ENCODE measurements around the gene UFM1.
"Not testable (repeated sequence)": the region's sequence is repeated elsewhere in the genome, so short reads cannot be mapped to it uniquely, and the experiment has no call there.

Gene UFM1

GRCh38 chr13:38363746-38364145 is 14.1 kb downstream of the UFM1 start:
- DNase-seq (ENCODE audit: low read depth in 2 of 3, low spot score in 2 of 3), result not testable (repeated sequence)

DNA sequence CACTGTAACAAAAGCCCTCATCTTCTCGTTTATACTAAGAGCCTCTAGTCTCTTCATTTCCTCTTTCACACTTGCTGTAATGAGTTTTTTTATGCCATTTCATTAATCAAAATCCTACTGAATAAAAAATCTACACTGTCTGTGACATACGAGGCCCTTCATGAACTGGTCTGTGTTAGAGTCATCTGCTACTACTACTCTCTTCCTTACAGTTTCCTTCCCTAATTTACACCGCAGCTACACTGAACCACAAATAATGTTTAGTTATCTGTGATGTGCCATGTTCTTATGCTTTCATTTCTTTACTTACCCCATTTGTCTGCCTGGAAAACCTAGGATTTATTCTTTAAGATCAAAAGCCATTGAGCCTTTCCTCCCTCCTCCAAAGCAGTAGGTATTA is 16.0 kb downstream of the UFM1 start:
- no peak for DNase-seq (ENCODE audit: low read depth in 2 of 3, low spot score in 2 of 3)

DNA sequence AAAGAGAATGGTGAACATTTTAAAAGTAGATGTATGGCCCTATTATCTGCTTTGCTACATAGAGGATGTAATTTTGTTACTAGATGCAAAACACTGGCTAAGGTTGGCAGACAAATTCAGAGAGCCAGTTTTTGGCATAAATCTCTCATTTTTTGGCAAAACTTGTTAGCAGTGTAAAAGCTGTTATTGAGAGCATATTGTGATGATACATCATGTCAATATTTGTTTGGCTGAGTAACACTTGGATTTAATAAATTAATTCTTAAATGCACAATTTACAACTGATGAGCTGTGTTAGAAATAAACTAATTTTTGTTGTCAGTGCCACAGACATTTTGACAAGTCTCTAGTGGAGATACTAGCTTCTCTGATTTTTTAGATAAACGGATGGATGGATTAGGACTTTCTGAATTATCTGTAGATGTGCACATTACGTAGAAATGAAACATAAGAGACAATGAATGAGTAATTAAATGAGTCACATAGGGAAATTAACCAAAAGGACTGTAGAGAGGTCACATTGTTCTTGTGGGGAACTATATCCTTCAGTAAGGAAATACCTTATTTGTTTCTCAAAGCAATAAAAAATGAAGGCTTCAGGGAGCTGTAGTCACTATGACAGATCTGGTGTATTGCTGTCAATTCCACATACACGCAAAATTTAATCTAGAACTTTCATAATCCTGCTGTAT is 17.4 kb downstream of the UFM1 start:
- DNase-seq (ENCODE audit: low read depth in 2 of 3, low spot score in 2 of 3), result no peak

GRCh38 chr13:38369058-38369457 is 19.4 kb downstream of the UFM1 start:
- DNase-seq (ENCODE audit: low read depth in 2 of 3, low spot score in 2 of 3), result no peak

DNA sequence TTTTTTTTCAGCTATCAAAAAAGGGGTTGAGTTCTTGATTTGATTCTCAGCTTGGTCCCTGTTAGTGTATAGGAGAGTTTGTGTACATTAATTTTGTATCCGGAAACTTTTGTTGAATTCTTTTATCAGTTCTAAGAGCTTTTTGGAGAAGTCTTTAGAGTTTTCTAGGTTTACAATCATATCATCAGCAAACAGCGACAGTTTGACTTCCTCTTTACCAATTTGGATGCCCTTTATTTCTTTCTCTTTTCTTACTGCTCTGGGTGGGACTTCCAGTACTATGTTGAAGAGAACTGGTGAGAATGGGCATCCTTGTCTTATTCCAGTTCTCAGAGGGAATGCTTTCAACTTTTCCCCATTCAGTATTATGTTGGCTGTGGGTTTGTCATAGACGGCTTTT is 20.4 kb downstream of the UFM1 start:
- not testable (repeated sequence) for DNase-seq (ENCODE audit: low read depth in 2 of 3, low spot score in 2 of 3)

GRCh38 chr13:38372820-38373383 is 23.3 kb downstream of the UFM1 start:
- DNase-seq (ENCODE audit: low read depth in 2 of 3, low spot score in 2 of 3), result no peak

DNA sequence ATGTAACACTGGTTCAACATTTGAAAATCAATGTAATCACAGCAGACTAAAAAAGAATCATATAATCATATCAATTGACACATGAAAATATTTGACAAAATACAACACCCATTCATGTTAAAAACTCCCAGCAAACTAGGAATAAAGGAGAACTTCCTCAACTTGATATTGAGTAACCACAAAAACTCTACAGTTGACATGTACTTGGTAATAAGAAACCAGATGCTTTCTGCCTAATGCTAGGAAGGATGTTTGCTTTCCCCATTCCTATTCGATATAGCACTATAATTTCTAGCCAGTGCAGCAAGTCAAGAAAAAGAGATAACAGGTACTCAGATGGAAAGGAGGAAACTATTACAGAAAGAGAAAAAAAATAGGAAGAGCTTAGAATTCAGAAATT is 26.9 kb downstream of the UFM1 start:
- DNase-seq (ENCODE audit: low read depth in 2 of 3, low spot score in 2 of 3), result no peak

DNA sequence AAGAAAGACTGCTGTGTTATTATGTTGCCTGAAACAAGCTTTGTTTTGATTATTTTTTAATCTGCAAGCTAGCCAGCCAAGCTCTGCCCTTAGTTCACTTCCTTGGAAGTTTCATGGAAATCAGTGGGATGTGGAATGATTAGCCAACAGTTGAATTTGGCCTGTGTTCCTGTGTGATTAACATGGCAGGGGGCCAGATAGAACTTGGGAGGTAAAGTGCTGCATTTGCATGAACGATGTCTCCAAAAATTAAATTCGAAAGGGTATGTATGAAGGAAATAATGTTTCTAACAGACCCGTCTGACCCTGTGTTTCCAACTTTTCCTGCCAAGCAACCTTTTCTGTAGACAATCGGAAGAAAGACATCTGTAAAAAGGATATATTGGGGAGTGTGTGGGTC is 32.2 kb downstream of the UFM1 start:
- no peak for DNase-seq (ENCODE audit: low read depth in 2 of 3, low spot score in 2 of 3)

GRCh38 chr13:38382946-38383345 is 33.3 kb downstream of the UFM1 start:
- DNase-seq (ENCODE audit: low read depth in 2 of 3, low spot score in 2 of 3), result no peak

DNA sequence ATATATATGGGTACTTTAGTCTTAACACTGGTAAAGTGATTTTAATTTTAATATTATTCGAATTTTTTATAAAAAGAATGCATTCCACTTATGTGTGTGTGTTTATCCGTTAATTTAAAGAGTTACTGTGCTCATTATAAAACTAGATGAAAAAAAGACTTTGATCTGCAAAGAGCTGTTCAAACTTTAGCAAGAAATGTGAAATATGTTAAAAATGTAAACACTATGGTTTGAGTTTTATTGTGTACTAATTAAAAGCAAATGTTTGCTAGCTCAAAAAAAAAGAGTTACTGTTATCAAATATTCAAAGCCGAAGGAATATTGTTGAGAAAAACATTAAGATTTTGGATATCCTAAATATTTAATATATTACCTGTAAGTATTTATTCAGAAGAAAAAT is 34.5 kb downstream of the UFM1 start:
- no peak for DNase-seq (ENCODE audit: low read depth in 2 of 3, low spot score in 2 of 3)

- DNase-seq (ENCODE audit: low read depth in 2 of 3, low spot score in 2 of 3), result no peak
These were observed 35.7 kb downstream of the UFM1 start for GRCh38 chr13:38385153-38385891.

- DNase-seq (ENCODE audit: low read depth in 2 of 3, low spot score in 2 of 3), result no peak
These were observed 36.8 kb downstream of the UFM1 start for GRCh38 chr13:38386421-38386820.

DNA sequence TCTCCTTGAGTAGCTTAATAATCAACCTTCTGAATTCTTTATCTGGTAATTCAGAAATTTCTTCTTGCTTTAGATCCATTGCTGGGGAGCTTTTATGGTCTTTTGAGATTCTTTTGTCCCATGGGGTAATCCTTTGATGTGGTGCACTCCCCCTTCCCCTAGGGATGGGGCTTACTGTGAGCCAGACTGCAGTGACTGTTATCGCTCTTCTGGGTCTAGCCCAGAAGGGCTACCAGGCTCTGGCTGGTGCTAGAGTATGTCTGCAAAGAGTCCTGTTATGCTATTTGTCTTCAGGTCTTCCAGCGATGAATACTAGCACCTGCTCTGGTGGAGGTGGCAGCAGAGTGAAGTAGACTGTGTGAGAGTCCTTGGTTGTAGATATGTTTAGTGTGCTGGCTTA is 41.7 kb downstream of the UFM1 start:
- DNase-seq (ENCODE audit: low read depth in 2 of 3, low spot score in 2 of 3), result no peak

GRCh38 chr13:38394777-38395496 is 45.3 kb downstream of the UFM1 start:
- DNase-seq (ENCODE audit: low read depth in 2 of 3, low spot score in 2 of 3), result no peak

DNA sequence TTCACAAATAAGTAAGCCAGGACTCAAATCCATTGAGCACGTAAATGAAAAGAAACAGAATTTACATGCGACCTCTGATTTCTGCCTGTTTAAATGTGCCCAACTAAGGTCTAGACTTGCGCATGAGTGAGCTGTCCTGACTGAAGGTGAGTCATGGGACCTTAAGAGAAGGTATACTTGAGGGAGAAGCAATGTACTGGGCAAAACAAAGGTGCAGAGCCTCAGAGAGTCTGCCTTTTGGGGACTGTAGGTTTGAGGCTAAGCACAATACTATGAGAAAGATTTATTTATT is 45.8 kb downstream of the UFM1 start:
- no peak for DNase-seq (ENCODE audit: low read depth in 2 of 3, low spot score in 2 of 3)

- no peak for DNase-seq (ENCODE audit: low read depth in 2 of 3, low spot score in 2 of 3)
These were observed 49.3 kb downstream of the UFM1 start for GRCh38 chr13:38398711-38399493.

DNA sequence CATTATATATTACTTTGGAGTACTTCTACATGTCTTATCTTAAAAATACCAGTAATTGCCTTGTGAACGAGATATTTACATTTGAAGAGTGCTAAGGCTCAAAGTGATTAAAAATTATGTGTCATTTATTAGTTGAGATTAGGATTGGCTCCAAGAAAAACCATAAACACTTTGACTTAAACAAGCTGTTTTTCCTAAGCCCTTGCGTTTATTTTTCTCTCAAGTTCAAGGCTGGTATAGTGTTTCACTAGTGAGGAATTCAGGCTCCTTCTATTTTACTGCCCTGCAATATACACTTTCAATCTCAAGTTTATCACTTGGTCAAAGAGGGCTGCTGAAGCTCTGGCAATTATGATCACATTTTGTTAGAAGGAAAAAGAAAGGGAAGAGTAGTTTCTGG is 49.9 kb downstream of the UFM1 start:
- DNase-seq (ENCODE audit: low read depth in 2 of 3, low spot score in 2 of 3), result no peak

- DNase-seq (ENCODE audit: low read depth in 2 of 3, low spot score in 2 of 3), result no peak
These were observed 51.6 kb downstream of the UFM1 start for GRCh38 chr13:38401276-38401675.

DNA sequence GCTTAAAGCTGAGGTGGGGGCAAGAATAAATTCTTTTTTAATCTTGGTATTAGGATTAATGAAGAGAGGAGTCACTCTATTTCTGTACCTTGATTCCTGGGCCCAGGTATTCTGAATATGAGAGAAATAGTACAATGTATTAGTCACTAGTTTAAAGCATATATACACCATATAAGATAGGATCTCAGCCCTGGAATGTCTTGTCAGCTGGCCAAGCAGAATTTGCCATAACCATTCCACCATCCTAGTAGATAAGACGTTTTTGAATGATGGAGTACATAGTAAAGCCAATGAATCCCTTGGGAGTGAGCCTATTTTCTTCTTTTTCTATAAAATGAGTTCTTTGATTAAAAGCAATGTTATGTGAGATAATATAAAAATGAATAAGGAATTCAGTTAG is 55.6 kb downstream of the UFM1 start:
- DNase-seq (ENCODE audit: low read depth in 2 of 3, low spot score in 2 of 3), result no peak

GRCh38 chr13:38409771-38410170 is 60.1 kb downstream of the UFM1 start:
- DNase-seq (ENCODE audit: low read depth in 2 of 3, low spot score in 2 of 3), result no peak

GRCh38 chr13:38412266-38412665 is 62.6 kb downstream of the UFM1 start:
- DNase-seq (ENCODE audit: low read depth in 2 of 3, low spot score in 2 of 3), result no peak

All from activated CD8-positive, alpha-beta memory T cell treated with anti-CD3 and anti-CD28 coated beads for 48 hours (primary cell).